Stimulated activated memory B cell treated with anti-CD40 and anti-IgM and Interleukin-4, amounts not matched to agents 10 μg/mL and 1 μg/mL and 100 μg/mL, for 72 hours (primary cell): ENCODE results near the gene ASS1.
A peak's percentile ranks its signal among the peaks of the same experiment; 100 is the strongest.

Source experiments
- ATAC-seq: fragments of 150-1000 bp; cut with Tn5 transposase; 2 replicates; pipeline ENCODE4 v1.10.0; 2021
- H3K27ac Mint-ChIP-seq: one replicate; pipeline ENCODE4 v1.8.0; 2022; ENCODE audit warnings: mild to moderate bottlenecking, mixed read lengths
- H3K27me3 Mint-ChIP-seq: one replicate; pipeline ENCODE4 v1.8.0; 2022; ENCODE audit warnings: mixed read lengths
- H3K36me3 Mint-ChIP-seq: one replicate; pipeline ENCODE4 v1.8.0; 2022; ENCODE audit warnings: mixed read lengths
- H3K4me1 Mint-ChIP-seq: one replicate; pipeline ENCODE4 v1.8.0; 2022; ENCODE audit warnings: mixed read lengths
- H3K4me3 Mint-ChIP-seq: one replicate; pipeline ENCODE4 v1.8.0; 2022; ENCODE audit warnings: mild to moderate bottlenecking, moderate library complexity, mixed read lengths
- H3K9me3 Mint-ChIP-seq: one replicate; pipeline ENCODE4 v1.8.0; 2022; ENCODE audit warnings: mixed read lengths

The ASS1 gene

GRCh38 chr9:130465383-130466096 lies 20.8 kb downstream of the ASS1 start:
- Mint-ChIP-seq H3K4me3 (no peak overlapping the region), H3K27ac (no peak overlapping the region), H3K36me3 (no peaks in the 10 kb centered on the region), H3K27me3 (peaks cover 85% of the 10 kb centered on the region), H3K9me3 (no peaks in the 10 kb centered on the region), H3K4me1 (no peaks in the 10 kb centered on the region)
- ATAC-seq, result no peak

DNA sequence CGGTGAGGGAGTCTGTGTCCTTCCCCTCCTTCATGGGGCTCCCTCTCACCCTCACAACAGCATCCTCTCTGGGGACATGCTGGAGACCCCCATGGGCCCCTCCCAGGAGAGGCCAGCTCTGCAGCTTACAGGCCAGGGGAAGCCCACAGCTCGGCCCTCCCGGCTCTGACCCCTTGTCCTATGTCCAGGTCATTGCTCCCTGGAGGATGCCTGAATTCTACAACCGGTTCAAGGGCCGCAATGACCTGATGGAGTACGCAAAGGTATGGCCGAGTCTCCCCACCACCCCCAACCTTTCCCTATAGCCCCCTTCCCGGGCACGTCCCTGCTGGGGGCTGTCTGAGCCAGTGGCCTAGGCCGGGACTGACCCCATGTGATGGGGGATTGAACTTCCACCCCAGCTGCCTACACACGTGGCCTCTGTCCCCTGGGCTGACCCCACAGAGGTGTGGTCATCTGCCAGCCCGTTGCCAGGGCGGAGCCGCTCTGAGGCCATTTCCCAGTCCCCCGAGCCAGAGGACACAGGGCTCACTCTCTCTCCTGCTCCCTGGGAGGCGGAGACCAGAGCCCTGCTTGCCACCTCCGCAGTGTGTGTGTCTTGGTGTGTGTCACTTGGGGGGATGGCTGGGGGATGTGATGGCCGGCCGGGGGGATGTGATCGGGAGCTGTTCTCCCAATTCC lies 21.9 kb downstream of the ASS1 start:
- no peak for ATAC-seq
- Mint-ChIP-seq H3K36me3 (no peaks in the 10 kb centered on the region), H3K4me3 (no peak overlapping the region), H3K4me1 (no peaks in the 10 kb centered on the region), H3K9me3 (no peaks in the 10 kb centered on the region), H3K27ac (no peak overlapping the region), H3K27me3 (peaks cover 87% of the 10 kb centered on the region)

GRCh38 chr9:130467316-130467715 lies 22.6 kb downstream of the ASS1 start:
- ATAC-seq, result no peak
- Mint-ChIP-seq H3K27ac (no peak overlapping the region), H3K4me3 (no peak overlapping the region), H3K36me3 (no peaks in the 10 kb centered on the region), H3K9me3 (no peaks in the 10 kb centered on the region), H3K4me1 (no peaks in the 10 kb centered on the region), H3K27me3 (peaks cover 92% of the 10 kb centered on the region)

- H3K4me3 Mint-ChIP-seq, result no peak overlapping the region
- H3K27me3 Mint-ChIP-seq, result peaks cover 91% of the 10 kb centered on the region
- H3K9me3 Mint-ChIP-seq, result no peaks in the 10 kb centered on the region
- no peak for ATAC-seq
- no peak overlapping the region for H3K27ac Mint-ChIP-seq
- no peaks in the 10 kb centered on the region for H3K4me1 Mint-ChIP-seq
- no peaks in the 10 kb centered on the region for H3K36me3 Mint-ChIP-seq
These were observed 23.8 kb downstream of the ASS1 start for GRCh38 chr9:130468566-130468965.

GRCh38 chr9:130470269-130470668 lies 25.5 kb downstream of the ASS1 start:
- H3K4me1 Mint-ChIP-seq, result no peaks in the 10 kb centered on the region
- no peak overlapping the region for H3K27ac Mint-ChIP-seq
- ATAC-seq, result no peak
- peaks cover 87% of the 10 kb centered on the region for H3K27me3 Mint-ChIP-seq
- no peak overlapping the region for H3K4me3 Mint-ChIP-seq
- no peaks in the 10 kb centered on the region for H3K9me3 Mint-ChIP-seq
- no peaks in the 10 kb centered on the region for H3K36me3 Mint-ChIP-seq

GRCh38 chr9:130470950-130471349 lies 26.2 kb downstream of the ASS1 start:
- Mint-ChIP-seq H3K27me3 (peaks cover 86% of the 10 kb centered on the region), H3K4me1 (no peaks in the 10 kb centered on the region), H3K4me3 (no peak overlapping the region), H3K27ac (no peak overlapping the region), H3K36me3 (no peaks in the 10 kb centered on the region), H3K9me3 (no peaks in the 10 kb centered on the region)
- ATAC-seq, result no peak

- Mint-ChIP-seq H3K9me3 (no peaks in the 10 kb centered on the region), H3K27me3 (peaks cover 86% of the 10 kb centered on the region), H3K36me3 (no peaks in the 10 kb centered on the region), H3K27ac (no peak overlapping the region), H3K4me3 (no peak overlapping the region), H3K4me1 (no peaks in the 10 kb centered on the region)
- ATAC-seq, result no peak
These were observed 26.8 kb downstream of the ASS1 start for GRCh38 chr9:130471411-130472183.

- peaks cover 86% of the 10 kb centered on the region for H3K27me3 Mint-ChIP-seq
These were observed 27.5 kb downstream of the ASS1 start for GRCh38 chr9:130472184-130472705.

GRCh38 chr9:130473009-130473408 lies 28.2 kb downstream of the ASS1 start:
- H3K27me3 Mint-ChIP-seq, result peaks cover 86% of the 10 kb centered on the region
- no peak for ATAC-seq
- H3K4me3 Mint-ChIP-seq, result no peak overlapping the region
- H3K4me1 Mint-ChIP-seq, result no peaks in the 10 kb centered on the region
- no peaks in the 10 kb centered on the region for H3K36me3 Mint-ChIP-seq
- H3K27ac Mint-ChIP-seq, result no peak overlapping the region
- H3K9me3 Mint-ChIP-seq, result no peaks in the 10 kb centered on the region

More at GRCh38 chr9:130472184-130472705, 27.5 kb downstream of the ASS1 start:
- no peak overlapping the region for H3K4me3 Mint-ChIP-seq
- peak; percentile 14 for ATAC-seq
- no peaks in the 10 kb centered on the region for H3K9me3 Mint-ChIP-seq
- H3K4me1 Mint-ChIP-seq, result no peaks in the 10 kb centered on the region
- no peaks in the 10 kb centered on the region for H3K36me3 Mint-ChIP-seq
- no peak overlapping the region for H3K27ac Mint-ChIP-seq

DNA sequence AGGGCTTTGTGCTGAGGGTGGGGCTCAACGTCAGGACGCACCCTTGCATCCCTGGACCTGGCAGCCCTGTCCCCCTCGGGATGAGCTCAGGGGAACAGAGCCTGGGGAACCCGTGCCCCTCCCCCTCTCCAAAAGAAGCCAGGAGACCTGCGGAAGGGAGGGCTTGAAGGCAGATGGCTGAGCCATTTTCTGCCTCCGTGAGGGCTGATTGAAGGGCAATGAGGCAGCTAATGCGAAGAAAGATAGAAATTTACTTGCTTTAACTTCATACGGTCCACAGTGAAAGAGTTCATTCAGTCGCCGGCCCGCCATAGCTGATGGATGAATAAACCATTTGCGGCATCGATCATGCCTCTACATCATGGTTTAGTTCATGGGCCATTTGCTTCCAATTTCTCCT lies 28.8 kb downstream of the ASS1 start:
- Mint-ChIP-seq H3K4me1 (no peaks in the 10 kb centered on the region), H3K36me3 (no peaks in the 10 kb centered on the region), H3K4me3 (no peak overlapping the region), H3K9me3 (no peaks in the 10 kb centered on the region), H3K27ac (no peak overlapping the region), H3K27me3 (peaks cover 87% of the 10 kb centered on the region)
- no peak for ATAC-seq

GRCh38 chr9:130474106-130474505 lies 29.3 kb downstream of the ASS1 start:
- no peak for ATAC-seq
- Mint-ChIP-seq H3K27ac (no peak overlapping the region), H3K9me3 (no peaks in the 10 kb centered on the region), H3K36me3 (no peaks in the 10 kb centered on the region), H3K4me3 (no peak overlapping the region), H3K27me3 (peaks cover 81% of the 10 kb centered on the region), H3K4me1 (no peaks in the 10 kb centered on the region)

GRCh38 chr9:130476151-130476730 lies 31.5 kb downstream of the ASS1 start:
- Mint-ChIP-seq H3K4me3 (no peak overlapping the region), H3K27ac (no peak overlapping the region), H3K36me3 (no peaks in the 10 kb centered on the region), H3K9me3 (no peaks in the 10 kb centered on the region), H3K4me1 (no peaks in the 10 kb centered on the region), H3K27me3 (peaks cover 70% of the 10 kb centered on the region)
- ATAC-seq, result no peak

GRCh38 chr9:130477564-130477963 lies 32.8 kb downstream of the ASS1 start:
- no peaks in the 10 kb centered on the region for H3K36me3 Mint-ChIP-seq
- no peaks in the 10 kb centered on the region for H3K4me1 Mint-ChIP-seq
- peak; percentile 3 for ATAC-seq
- no peak overlapping the region for H3K4me3 Mint-ChIP-seq
- no peak overlapping the region for H3K27ac Mint-ChIP-seq
- no peaks in the 10 kb centered on the region for H3K9me3 Mint-ChIP-seq
- peaks cover 65% of the 10 kb centered on the region for H3K27me3 Mint-ChIP-seq

- Mint-ChIP-seq H3K27ac (no peak overlapping the region), H3K4me3 (no peak overlapping the region), H3K36me3 (no peaks in the 10 kb centered on the region), H3K9me3 (no peaks in the 10 kb centered on the region), H3K4me1 (no peaks in the 10 kb centered on the region), H3K27me3 (peaks cover 65% of the 10 kb centered on the region)
- ATAC-seq, result no peak
These were observed 33.4 kb downstream of the ASS1 start for GRCh38 chr9:130478152-130478551.
